GM12865 (cell line): ENCODE data around the gene SYNPR.
"Not testable (repeated sequence)": the region's sequence is repeated elsewhere in the genome, so short reads cannot be mapped to it uniquely, and the experiment has no call there.

Experiments
- DNase-seq: peaks from one replicate; pipeline ENCODE4 v3.0.0; 2010; ENCODE audit warnings: low read depth
- H3K4me3 ChIP-seq: 2 replicates; pipeline ENCODE4 v1.5.1; 2011; ENCODE audit warnings: mild to moderate bottlenecking, low read depth, low read length, control low read depth
- CTCF ChIP-seq: IDR thresholded peaks from 2 replicates; pipeline ENCODE4 v1.5.1; 2011; ENCODE audit warnings: low read length, control low read depth, low read depth, inconsistent platforms; ENCODE audit not compliant: insufficient read depth; ENCODE audit errors: missing control alignments

Gene SYNPR

DNA sequence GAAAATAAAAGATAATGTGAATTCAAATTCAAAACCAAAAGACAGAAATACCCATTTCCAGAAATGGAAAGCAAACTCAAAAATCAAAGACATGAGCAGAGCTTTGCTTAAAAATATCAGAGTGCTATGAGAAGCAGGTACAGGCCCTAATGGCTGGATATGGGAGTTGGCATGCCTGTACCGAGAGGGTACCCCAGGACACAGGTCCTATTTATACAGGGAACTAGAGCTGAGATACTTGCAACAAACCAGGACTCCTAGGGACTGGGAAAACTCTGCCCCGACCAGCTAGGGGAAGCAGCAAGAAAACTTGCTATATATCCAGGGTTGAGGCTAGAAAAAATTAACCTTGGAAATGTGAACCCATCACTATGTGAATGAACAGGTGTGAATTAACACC, 36.0 kb upstream of the SYNPR start:
- H3K4me3 ChIP-seq: no peak overlapping the region
- TF ChIP-seq CTCF: no peak
- no peak for DNase-seq

GRCh38 chr3:63244486-63244885, 33.6 kb upstream of the SYNPR start:
- DNase-seq: no peak
- TF ChIP-seq CTCF: no peak
- H3K4me3 ChIP-seq: no peak overlapping the region

- TF ChIP-seq CTCF: no peak
- no peak for DNase-seq
- H3K4me3 ChIP-seq: no peak overlapping the region
These were observed 32.3 kb upstream of the SYNPR start for GRCh38 chr3:63245726-63246241.

DNA sequence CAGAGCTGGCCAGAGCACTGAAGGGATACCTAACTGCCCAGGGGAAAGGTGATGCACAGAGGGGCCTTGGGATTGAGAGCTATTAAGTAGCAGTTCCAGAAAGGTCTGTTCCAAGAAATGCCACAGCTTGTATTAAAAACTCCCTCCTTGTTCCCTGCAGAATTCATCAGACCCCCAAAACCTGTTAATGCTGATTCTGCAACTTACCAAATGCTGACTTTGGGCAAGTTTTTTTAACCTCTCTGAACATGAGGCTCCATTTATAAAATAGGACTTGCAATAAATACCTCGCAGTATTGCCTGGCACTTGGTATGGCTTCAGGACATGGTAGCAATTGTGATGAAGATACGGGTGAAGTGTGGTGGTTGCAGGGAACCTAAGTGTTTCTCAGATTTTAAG, 30.1 kb upstream of the SYNPR start:
- H3K4me3 ChIP-seq: no peak overlapping the region
- TF ChIP-seq CTCF: no peak
- no peak for DNase-seq

DNA sequence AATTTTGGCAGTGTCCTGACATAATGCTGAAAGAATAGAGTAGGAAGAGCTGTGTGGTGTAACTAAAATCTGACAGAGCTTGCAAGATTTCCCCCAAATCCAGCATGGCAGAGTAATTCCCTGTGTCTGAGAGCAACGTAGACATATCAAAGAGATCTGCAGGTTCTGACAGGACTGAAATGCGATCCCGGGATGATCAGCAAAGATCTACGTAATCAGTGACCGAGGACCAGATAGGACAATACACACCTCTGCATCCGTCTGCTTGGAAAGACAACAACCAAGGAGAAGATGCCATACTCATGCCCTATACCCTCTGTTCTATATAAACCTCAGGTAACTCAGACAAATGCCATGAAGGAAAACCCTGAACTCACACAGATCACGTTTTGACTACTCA, 26.6 kb upstream of the SYNPR start:
- no peak for TF ChIP-seq CTCF
- DNase-seq: no peak
- H3K4me3 ChIP-seq: no peak overlapping the region

GRCh38 chr3:63255819-63256218, 22.3 kb upstream of the SYNPR start:
- not testable (repeated sequence) for DNase-seq, H3K4me3 ChIP-seq

DNA sequence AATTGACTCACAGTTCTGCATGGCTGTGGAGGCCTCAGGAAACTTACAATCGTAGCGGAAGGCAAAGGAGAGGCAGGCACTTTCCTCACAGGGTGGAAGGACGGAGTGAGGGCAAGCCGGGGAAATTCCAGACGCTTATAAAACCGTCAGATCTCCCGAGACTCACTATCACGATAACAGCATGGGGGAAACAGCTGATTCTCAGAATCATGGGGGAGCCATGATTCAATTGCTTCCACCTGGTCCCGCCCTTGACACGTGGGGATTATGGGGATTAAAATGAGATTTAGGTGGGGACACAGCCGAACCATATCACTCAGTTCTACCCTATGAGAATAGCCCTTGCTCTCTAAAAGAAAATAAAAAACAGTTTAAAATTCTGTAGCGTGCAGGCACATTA, 13.4 kb upstream of the SYNPR start:
- TF ChIP-seq CTCF: no peak
- no peak for DNase-seq
- no peak overlapping the region for H3K4me3 ChIP-seq
